Measurements from ENCODE around the gene NAP1L5.

DNA sequence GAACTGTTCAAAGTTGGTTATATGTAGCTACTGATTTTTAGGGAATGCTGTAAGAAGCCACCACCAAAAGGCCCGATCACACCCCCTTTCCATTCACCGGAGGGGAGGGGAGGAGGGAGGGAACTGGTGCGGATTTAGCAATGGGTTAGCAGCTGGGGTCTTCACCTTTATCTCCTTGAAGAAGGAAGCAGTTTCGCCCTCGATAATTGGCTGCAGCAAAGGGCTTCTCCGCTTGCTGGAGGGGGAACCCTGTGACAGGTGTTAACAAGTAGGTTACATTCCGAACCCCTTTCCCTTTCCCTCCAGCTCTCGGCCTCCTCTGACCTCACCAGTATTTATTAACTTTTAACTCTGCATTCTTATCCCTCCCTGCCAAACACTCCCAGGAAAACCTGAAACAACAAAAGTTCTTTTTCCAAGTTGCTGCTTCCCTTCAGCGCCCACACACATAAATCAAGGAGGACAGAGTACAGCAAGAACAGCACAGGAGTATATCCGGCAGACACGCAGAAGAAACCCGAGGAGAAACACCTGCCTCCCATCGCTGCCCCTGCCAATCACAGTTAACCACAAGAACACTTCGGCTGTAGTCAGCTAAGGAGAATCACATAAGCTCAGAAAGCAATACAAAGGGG, 39.8 kb upstream of the NAP1L5 start:
- TF ChIP-seq, protein P1, sequence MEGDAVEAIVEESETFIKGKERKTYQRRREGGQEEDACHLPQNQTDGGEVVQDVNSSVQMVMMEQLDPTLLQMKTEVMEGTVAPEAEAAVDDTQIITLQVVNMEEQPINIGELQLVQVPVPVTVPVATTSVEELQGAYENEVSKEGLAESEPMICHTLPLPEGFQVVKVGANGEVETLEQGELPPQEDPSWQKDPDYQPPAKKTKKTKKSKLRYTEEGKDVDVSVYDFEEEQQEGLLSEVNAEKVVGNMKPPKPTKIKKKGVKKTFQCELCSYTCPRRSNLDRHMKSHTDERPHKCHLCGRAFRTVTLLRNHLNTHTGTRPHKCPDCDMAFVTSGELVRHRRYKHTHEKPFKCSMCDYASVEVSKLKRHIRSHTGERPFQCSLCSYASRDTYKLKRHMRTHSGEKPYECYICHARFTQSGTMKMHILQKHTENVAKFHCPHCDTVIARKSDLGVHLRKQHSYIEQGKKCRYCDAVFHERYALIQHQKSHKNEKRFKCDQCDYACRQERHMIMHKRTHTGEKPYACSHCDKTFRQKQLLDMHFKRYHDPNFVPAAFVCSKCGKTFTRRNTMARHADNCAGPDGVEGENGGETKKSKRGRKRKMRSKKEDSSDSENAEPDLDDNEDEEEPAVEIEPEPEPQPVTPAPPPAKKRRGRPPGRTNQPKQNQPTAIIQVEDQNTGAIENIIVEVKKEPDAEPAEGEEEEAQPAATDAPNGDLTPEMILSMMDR (IDR thresholded peaks at IDR 0.05; ENCODE audit: low read depth, low read length): no peak
- no peak for TF ChIP-seq EZH2phosphoT487 (IDR thresholded peaks at IDR 0.05; ENCODE audit: low read depth)

All from OCI-LY3 (cell line).